NCI-H1048 (cell line): Measurements from ENCODE around the gene ERCC6L2.

Experiments
- DNase-seq: peaks from one replicate; lab custom pipeline; 2025; lab: John Stamatoyannopoulos, UW

The ERCC6L2 gene

GRCh38 chr9:95924987-95925386, 49.5 kb downstream of the ERCC6L2 start:
- no peak for DNase-seq

- DNase-seq = no peak
Observed at GRCh38 chr9:95927271-95928004, 51.9 kb downstream of the ERCC6L2 start.

GRCh38 chr9:95930277-95930676, 54.8 kb downstream of the ERCC6L2 start:
- no peak for DNase-seq

- DNase-seq = no peak
Observed at GRCh38 chr9:95935861-95936578, 60.5 kb downstream of the ERCC6L2 start.

GRCh38 chr9:95936579-95937075, 61.1 kb downstream of the ERCC6L2 start:
- DNase-seq = no peak

GRCh38 chr9:95937131-95937530, 61.6 kb downstream of the ERCC6L2 start:
- DNase-seq = peak; percentile 38

GRCh38 chr9:95938724-95939123, 63.2 kb downstream of the ERCC6L2 start:
- no peak for DNase-seq

GRCh38 chr9:95939472-95939871, 64.0 kb downstream of the ERCC6L2 start:
- no peak for DNase-seq

GRCh38 chr9:95940265-95940664, 64.8 kb downstream of the ERCC6L2 start:
- no peak for DNase-seq

GRCh38 chr9:95942016-95942415, 66.5 kb downstream of the ERCC6L2 start:
- DNase-seq = no peak

GRCh38 chr9:95947118-95947517, 71.6 kb downstream of the ERCC6L2 start:
- DNase-seq = no peak

GRCh38 chr9:95952471-95952870, 77.0 kb downstream of the ERCC6L2 start:
- DNase-seq = no peak

- DNase-seq = no peak
Observed at GRCh38 chr9:95953986-95954385, 78.5 kb downstream of the ERCC6L2 start.

GRCh38 chr9:95954940-95955339, 79.4 kb downstream of the ERCC6L2 start:
- DNase-seq = no peak

GRCh38 chr9:95962936-95963335, 87.4 kb downstream of the ERCC6L2 start:
- DNase-seq = no peak

- DNase-seq = no peak
Observed at GRCh38 chr9:95963659-95964058, 88.2 kb downstream of the ERCC6L2 start.

GRCh38 chr9:95966306-95966705, 90.8 kb downstream of the ERCC6L2 start:
- no peak for DNase-seq

- DNase-seq = no peak
Observed at GRCh38 chr9:95970317-95970716, 94.8 kb downstream of the ERCC6L2 start.

GRCh38 chr9:95971815-95972214, 96.3 kb downstream of the ERCC6L2 start:
- no peak for DNase-seq

- DNase-seq = no peak
Observed at GRCh38 chr9:95974389-95974788, 98.9 kb downstream of the ERCC6L2 start.

GRCh38 chr9:95977371-95977770, 101.9 kb downstream of the ERCC6L2 start:
- no peak for DNase-seq

GRCh38 chr9:95978106-95978505, 102.6 kb downstream of the ERCC6L2 start:
- no peak for DNase-seq

- no peak for DNase-seq
Observed at GRCh38 chr9:95979446-95979845, 104.0 kb downstream of the ERCC6L2 start.
